ENCODE results near the gene TBC1D30. TPM values are rescaled to one million over a fixed set of nuclear protein-coding genes. Genes with fewer than 3 reads are reported as not detected.

TBC1D30 gene
- total RNA-seq, 6 donors from 2014 or later, result 13.0 to 35.2 (median 16.8) TPM

DNA sequence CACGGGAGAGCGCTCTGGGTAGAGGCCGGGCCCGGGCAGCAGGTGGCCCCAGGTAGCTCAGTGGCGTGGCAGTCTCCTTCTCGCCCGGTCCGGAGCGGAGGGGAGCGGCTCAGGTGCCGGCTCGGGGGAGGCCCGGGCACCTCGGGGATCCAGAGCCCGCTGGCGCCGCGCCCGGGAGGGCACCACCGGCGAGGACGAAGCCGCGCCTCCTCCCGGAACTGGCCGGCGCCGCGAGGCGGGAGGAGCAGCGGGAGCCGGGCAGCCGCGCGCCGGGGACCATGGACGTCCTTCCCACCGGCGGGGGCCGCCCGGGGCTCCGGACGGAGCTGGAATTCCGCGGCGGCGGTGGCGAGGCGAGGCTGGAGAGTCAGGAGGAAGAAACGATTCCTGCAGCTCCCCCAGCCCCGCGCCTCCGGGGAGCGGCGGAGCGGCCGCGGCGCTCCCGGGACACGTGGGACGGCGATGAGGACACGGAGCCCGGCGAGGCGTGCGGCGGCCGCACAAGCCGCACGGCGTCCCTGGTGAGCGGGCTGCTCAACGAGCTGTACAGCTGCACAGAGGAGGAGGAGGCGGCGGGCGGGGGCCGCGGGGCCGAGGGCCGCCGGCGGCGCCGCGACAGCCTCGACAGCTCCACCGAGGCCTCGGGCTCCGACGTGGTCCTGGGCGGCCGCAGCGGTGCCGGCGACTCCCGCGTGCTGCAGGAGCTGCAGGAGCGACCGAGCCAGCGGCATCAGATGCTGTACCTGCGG, 43.7 kb upstream of the TBC1D30 start:
- H3K27me3 ChIP-seq, result no peaks in the 10 kb centered on the region
- peak; percentile 83 to 95 for ATAC-seq (ENCODE audit: low FRiP score in 2 of 2)

DNA sequence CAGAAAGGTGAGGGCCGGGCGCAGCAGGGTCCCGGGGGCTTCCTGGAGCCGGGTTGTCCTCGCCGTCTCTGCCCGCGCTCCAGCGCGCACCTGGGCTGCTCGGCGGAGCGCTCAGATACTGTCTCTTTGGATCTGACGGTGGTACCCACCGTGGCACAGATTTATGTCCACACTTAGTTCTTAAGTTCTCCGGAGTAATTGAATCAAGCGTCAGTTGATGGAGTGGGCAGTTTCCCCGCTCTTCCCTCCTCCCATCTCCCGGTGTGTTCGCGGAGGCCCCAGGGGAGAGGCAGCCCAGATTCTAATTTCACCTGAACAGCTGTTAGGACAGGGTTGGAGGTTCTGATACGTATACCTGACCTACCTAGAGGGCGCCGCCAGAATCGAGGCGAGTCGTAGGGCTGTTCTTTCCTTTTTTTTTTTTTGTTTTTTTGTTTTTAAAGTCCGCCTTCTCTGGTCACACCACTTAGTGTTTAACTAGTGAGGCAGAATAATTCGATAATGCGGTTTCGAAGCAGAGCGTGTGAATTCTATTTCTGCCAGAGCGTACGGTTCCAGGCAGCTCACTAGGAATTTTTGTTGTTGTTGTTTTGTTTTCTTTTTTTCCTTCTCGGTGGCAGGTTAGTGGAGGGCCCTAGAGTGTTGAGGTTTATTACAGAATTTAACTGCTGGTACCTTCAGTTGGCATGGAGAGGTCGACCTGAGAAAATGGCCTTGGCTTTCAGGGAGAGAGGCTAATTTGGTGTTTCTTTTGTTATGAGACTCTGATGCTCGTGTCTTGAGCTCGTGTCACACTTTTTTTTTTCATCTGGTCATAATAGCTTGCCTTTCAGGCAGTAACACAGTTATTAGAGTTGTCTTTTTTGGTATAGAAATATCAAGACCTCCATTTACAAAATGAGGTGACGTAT, 42.9 kb upstream of the TBC1D30 start:
- ATAC-seq (ENCODE audit: low FRiP score in 2 of 2), result peak; percentile 16 to 75
- no peaks in the 10 kb centered on the region for H3K27me3 ChIP-seq
- 5 to 6% methylated on average over 20 to 38 of the region's 39 CpGs for WGBS, 2 donors

More for the DNA sequence above, 43.7 kb upstream of the TBC1D30 start:
- Histone ChIP-seq H3K4me3 (peak overlapping the region; percentile 40 to 80 (median 64)), H3K4me1 (peaks cover 0 to 23% (median 18%) of the 10 kb centered on the region in 4 donors), H3K36me3 (no peaks in the 10 kb centered on the region), H3K9me3 (peaks cover 0 to 9% (median 4%) of the 10 kb centered on the region in 4 donors), H3K27ac (peak overlapping the region; percentile 78 to 83 (median 78))
- WGBS, 2 donors, result 0 to 8% methylated on average over 2 to 4 of the region's 103 CpGs
- DNase-seq, result peak; percentile 79 to 95
- no peak for TF ChIP-seq POLR2AphosphoS5 (IDR thresholded peaks at IDR 0.05)
- TF ChIP-seq EP300 (IDR thresholded peaks at IDR 0.05), result no peak
- peak in 2 of 4 donors; percentile 45 to 60 for TF ChIP-seq POLR2A (IDR thresholded peaks at IDR 0.05)
- TF ChIP-seq, protein P1, sequence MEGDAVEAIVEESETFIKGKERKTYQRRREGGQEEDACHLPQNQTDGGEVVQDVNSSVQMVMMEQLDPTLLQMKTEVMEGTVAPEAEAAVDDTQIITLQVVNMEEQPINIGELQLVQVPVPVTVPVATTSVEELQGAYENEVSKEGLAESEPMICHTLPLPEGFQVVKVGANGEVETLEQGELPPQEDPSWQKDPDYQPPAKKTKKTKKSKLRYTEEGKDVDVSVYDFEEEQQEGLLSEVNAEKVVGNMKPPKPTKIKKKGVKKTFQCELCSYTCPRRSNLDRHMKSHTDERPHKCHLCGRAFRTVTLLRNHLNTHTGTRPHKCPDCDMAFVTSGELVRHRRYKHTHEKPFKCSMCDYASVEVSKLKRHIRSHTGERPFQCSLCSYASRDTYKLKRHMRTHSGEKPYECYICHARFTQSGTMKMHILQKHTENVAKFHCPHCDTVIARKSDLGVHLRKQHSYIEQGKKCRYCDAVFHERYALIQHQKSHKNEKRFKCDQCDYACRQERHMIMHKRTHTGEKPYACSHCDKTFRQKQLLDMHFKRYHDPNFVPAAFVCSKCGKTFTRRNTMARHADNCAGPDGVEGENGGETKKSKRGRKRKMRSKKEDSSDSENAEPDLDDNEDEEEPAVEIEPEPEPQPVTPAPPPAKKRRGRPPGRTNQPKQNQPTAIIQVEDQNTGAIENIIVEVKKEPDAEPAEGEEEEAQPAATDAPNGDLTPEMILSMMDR (IDR thresholded peaks at IDR 0.05), result peak in 1 of 6 experiments; percentile 21

DNA sequence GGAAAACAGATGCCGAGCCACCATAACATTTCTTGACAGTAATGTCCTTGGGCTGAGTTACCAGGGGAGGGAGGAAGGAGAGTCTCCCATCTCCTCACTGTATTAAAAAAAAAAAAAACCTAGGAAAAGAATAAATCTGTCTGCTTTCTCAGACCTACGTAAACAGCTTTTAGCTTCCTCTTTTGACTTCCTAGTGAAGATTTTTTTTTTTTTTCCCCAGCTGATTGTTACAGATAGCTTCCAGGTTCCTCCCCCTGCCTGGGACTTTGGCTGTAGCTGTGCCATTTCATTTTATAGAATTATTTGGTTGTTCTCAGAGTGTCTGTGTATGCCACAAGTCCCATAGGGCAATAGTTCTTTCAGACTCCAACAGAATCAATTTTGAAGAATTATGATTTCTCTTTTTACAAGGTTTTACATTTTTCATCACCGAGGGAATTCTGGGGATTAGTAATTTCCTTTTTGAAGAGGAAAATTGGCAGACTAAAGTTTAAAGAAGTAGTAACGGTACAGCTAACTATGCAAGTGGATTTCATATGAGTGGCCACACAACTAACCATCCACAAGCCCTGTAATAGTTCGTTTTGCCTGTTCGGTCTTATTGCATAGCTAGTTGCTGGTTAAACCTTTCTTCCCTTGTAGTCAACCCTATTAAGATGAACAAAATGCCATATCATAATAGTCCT, 42.1 kb upstream of the TBC1D30 start:
- Histone ChIP-seq H3K27ac (peak overlapping the region in 3 of 4 donors; percentile 28 to 83 (median 78)), H3K4me1 (peaks cover 0 to 23% (median 18%) of the 10 kb centered on the region in 4 donors), H3K36me3 (peaks cover 0 to 5% (median 0%) of the 10 kb centered on the region in 4 donors), H3K27me3 (no peaks in the 10 kb centered on the region), H3K9me3 (no peaks in the 10 kb centered on the region), H3K4me3 (peak overlapping the region in 3 of 4 donors; percentile 54 to 80 (median 73))
- TF ChIP-seq POLR2AphosphoS5 (IDR thresholded peaks at IDR 0.05), result no peak
- TF ChIP-seq EP300 (IDR thresholded peaks at IDR 0.05), result no peak
- TF ChIP-seq POLR2A (IDR thresholded peaks at IDR 0.05), result no peak
- WGBS, 2 donors, result 26 to 38% methylated on average over 6 of the region's 6 CpGs
- ATAC-seq (ENCODE audit: low FRiP score in 2 of 2) (peak in 1 of 2 donors; percentile 59), DNase-seq (no peak)

More for the DNA sequence above, 42.9 kb upstream of the TBC1D30 start:
- peak overlapping the region; percentile 78 to 83 (median 78) for H3K27ac ChIP-seq
- DNase-seq, result peak in 1 of 2 donors; percentile 32
- peaks cover 0 to 23% (median 18%) of the 10 kb centered on the region in 4 donors for H3K4me1 ChIP-seq
- TF ChIP-seq EP300 (IDR thresholded peaks at IDR 0.05) (no peak), POLR2A (IDR thresholded peaks at IDR 0.05) (no peak), POLR2AphosphoS5 (IDR thresholded peaks at IDR 0.05) (no peak)
- TF ChIP-seq, protein P1 (IDR thresholded peaks at IDR 0.05), result no peak
- H3K36me3 ChIP-seq, result peaks cover 0 to 3% (median 0%) of the 10 kb centered on the region in 4 donors
- H3K4me3 ChIP-seq, result peak overlapping the region; percentile 40 to 80 (median 64)
- H3K9me3 ChIP-seq, result peaks cover 0 to 1% (median under 1%) of the 10 kb centered on the region in 4 donors

DNA sequence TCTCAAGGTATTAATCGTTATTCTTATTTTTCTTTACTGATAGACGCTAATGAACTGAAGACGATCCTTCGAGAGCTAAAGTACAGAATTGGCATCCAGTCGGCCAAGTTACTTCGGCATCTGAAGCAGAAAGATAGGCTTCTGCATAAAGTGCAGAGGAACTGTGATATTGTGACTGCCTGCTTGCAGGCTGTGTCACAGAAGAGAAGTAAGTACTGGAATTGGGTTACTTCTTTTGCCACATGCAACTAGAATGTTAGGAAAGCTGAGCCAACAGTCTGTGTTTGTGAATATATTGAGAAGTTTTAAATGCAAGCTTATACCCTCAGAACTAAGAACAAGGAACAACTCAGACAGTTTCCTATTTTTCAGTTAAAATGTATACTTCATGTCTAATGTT, 38.6 kb upstream of the TBC1D30 start:
- Histone ChIP-seq H3K27me3 (no peaks in the 10 kb centered on the region), H3K27ac (no peak overlapping the region), H3K36me3 (peaks cover 0 to 5% (median 0%) of the 10 kb centered on the region in 4 donors), H3K4me3 (no peak overlapping the region), H3K4me1 (peaks cover 0 to 19% (median 13%) of the 10 kb centered on the region in 4 donors), H3K9me3 (no peaks in the 10 kb centered on the region)
- TF ChIP-seq POLR2AphosphoS5 (IDR thresholded peaks at IDR 0.05) (no peak), EP300 (IDR thresholded peaks at IDR 0.05) (no peak), POLR2A (IDR thresholded peaks at IDR 0.05) (no peak)
- TF ChIP-seq, protein P1 (IDR thresholded peaks at IDR 0.05), result no peak
- ATAC-seq (ENCODE audit: low FRiP score in 2 of 2) (no peak), DNase-seq (no peak)
- 95 to 96% methylated on average over 6 of the region's 6 CpGs for WGBS, 2 donors

All from upper lobe of left lung (tissue), 6 donors.